ENCODE data around the gene AGTR1. TPM values are rescaled to one million over a fixed set of nuclear protein-coding genes. Genes with fewer than 3 reads are reported as not detected.

AGTR1 gene
- total RNA-seq, 1 donor from 2014 or later: 0.67 TPM

Other genes starting within 250 kb of the AGTR1 start
- gene CPB1, start 129.9 kb downstream of the AGTR1 start, total RNA-seq: not detected
- 1.9 TPM for gene CPA3, start 167.4 kb downstream of the AGTR1 start, total RNA-seq